ENCODE results near the gene HIC1. TPM values are rescaled to one million over a fixed set of nuclear protein-coding genes. Genes with fewer than 3 reads are reported as not detected.

HIC1 gene
- total RNA-seq, 1 donor: 18.5 TPM

GRCh38 chr17:2025622-2026309, 29.1 kb upstream of the HIC1 start:
- Histone ChIP-seq H3K79me2 (ENCODE audit: insufficient read depth, low read length) (peaks cover 5% of the 10 kb centered on the region), H3K27me3 (ENCODE audit: insufficient read depth, low read length) (peaks cover 36% of the 10 kb centered on the region), H2AFZ (ENCODE audit: low read length) (peak overlapping the region; percentile 56), H3K27ac (ENCODE audit: low read depth, low read length) (no peak overlapping the region), H3K9me3 (ENCODE audit: low read depth, low read length) (no peaks in the 10 kb centered on the region), H3K36me3 (ENCODE audit: insufficient read depth, low read length) (no peaks in the 10 kb centered on the region), H3K4me2 (ENCODE audit: insufficient read depth, low read length) (peak overlapping the region; percentile 79), H3K4me3 (ENCODE audit: insufficient read depth, low read length) (peak overlapping the region; percentile 67), H3K4me1 (ENCODE audit: insufficient read depth, low read length) (peaks cover 30% of the 10 kb centered on the region), H4K20me1 (ENCODE audit: insufficient read depth, low read length) (no peaks in the 10 kb centered on the region)
- peak; percentile 98 for DNase-seq (ENCODE audit: insufficient read length, low spot score, missing footprints)
- peak; percentile 73 for TF ChIP-seq CTCF (IDR thresholded peaks at IDR 0.05; ENCODE audit: extremely low read depth, low read depth, low read length)

- DNase-seq (ENCODE audit: insufficient read length, low spot score, missing footprints): peak; percentile 86
- no peaks in the 10 kb centered on the region for H3K9me3 ChIP-seq (ENCODE audit: low read depth, low read length)
- peaks cover 21% of the 10 kb centered on the region for H3K79me2 ChIP-seq (ENCODE audit: insufficient read depth, low read length)
- H3K27me3 ChIP-seq (ENCODE audit: insufficient read depth, low read length): peaks cover 29% of the 10 kb centered on the region
- H3K36me3 ChIP-seq (ENCODE audit: insufficient read depth, low read length): no peaks in the 10 kb centered on the region
- no peak overlapping the region for H3K27ac ChIP-seq (ENCODE audit: low read depth, low read length)
- H3K4me1 ChIP-seq (ENCODE audit: insufficient read depth, low read length): peaks cover 46% of the 10 kb centered on the region
- peak overlapping the region; percentile 85 for H3K4me2 ChIP-seq (ENCODE audit: insufficient read depth, low read length)
- no peak overlapping the region for H3K4me3 ChIP-seq (ENCODE audit: insufficient read depth, low read length)
- H2AFZ ChIP-seq (ENCODE audit: low read length): peak overlapping the region; percentile 18
- H4K20me1 ChIP-seq (ENCODE audit: insufficient read depth, low read length): no peaks in the 10 kb centered on the region
- no peak for TF ChIP-seq CTCF (IDR thresholded peaks at IDR 0.05; ENCODE audit: extremely low read depth, low read depth, low read length)
These were observed 27.2 kb upstream of the HIC1 start for GRCh38 chr17:2027528-2028233.

- Histone ChIP-seq H3K9me3 (ENCODE audit: low read depth, low read length) (no peaks in the 10 kb centered on the region), H3K4me2 (ENCODE audit: insufficient read depth, low read length) (peak overlapping the region; percentile 85), H3K4me3 (ENCODE audit: insufficient read depth, low read length) (no peak overlapping the region), H3K27me3 (ENCODE audit: insufficient read depth, low read length) (peaks cover 24% of the 10 kb centered on the region), H3K4me1 (ENCODE audit: insufficient read depth, low read length) (peaks cover 51% of the 10 kb centered on the region), H2AFZ (ENCODE audit: low read length) (peak overlapping the region; percentile 18), H3K27ac (ENCODE audit: low read depth, low read length) (no peak overlapping the region), H3K36me3 (ENCODE audit: insufficient read depth, low read length) (no peaks in the 10 kb centered on the region), H4K20me1 (ENCODE audit: insufficient read depth, low read length) (no peaks in the 10 kb centered on the region), H3K79me2 (ENCODE audit: insufficient read depth, low read length) (peaks cover 21% of the 10 kb centered on the region)
- peak; percentile 64 for DNase-seq (ENCODE audit: insufficient read length, low spot score, missing footprints)
- no peak for TF ChIP-seq CTCF (IDR thresholded peaks at IDR 0.05; ENCODE audit: extremely low read depth, low read depth, low read length)
These were observed 26.7 kb upstream of the HIC1 start for GRCh38 chr17:2028234-2028614.

- H3K4me3 ChIP-seq (ENCODE audit: insufficient read depth, low read length): no peak overlapping the region
- peaks cover 56% of the 10 kb centered on the region for H3K4me1 ChIP-seq (ENCODE audit: insufficient read depth, low read length)
- H3K4me2 ChIP-seq (ENCODE audit: insufficient read depth, low read length): peak overlapping the region; percentile 85
- H3K27ac ChIP-seq (ENCODE audit: low read depth, low read length): no peak overlapping the region
- no peaks in the 10 kb centered on the region for H3K36me3 ChIP-seq (ENCODE audit: insufficient read depth, low read length)
- no peaks in the 10 kb centered on the region for H3K9me3 ChIP-seq (ENCODE audit: low read depth, low read length)
- peak; percentile 90 for DNase-seq (ENCODE audit: insufficient read length, low spot score, missing footprints)
- peaks cover 24% of the 10 kb centered on the region for H3K79me2 ChIP-seq (ENCODE audit: insufficient read depth, low read length)
- H4K20me1 ChIP-seq (ENCODE audit: insufficient read depth, low read length): no peaks in the 10 kb centered on the region
- TF ChIP-seq CTCF (IDR thresholded peaks at IDR 0.05; ENCODE audit: extremely low read depth, low read depth, low read length): peak; percentile 35
- H3K27me3 ChIP-seq (ENCODE audit: insufficient read depth, low read length): peaks cover 20% of the 10 kb centered on the region
- H2AFZ ChIP-seq (ENCODE audit: low read length): peak overlapping the region; percentile 18
These were observed 26.2 kb upstream of the HIC1 start for GRCh38 chr17:2028737-2029136.
